CD1c-positive myeloid dendritic cell (primary cell): ENCODE results near the gene GBA2.

Experiments used
- DNase-seq: peaks from one replicate; pipeline ENCODE4 v3.0.0-alpha.2; 2016; ENCODE audit errors: extremely low spot score

The GBA2 gene

GRCh38 chr9:35748858-35749514 lies at the start of gene GBA2, which contains the start of gene RGP1:
TSS of gene GBA2 (minus strand) at chr9:35749228. CDS start at chr9:35748704, 524 bp downstream.
TSS of gene RGP1 (plus strand) at chr9:35749287. CDS start at chr9:35749756, 469 bp downstream.
- peak; percentile 79 for DNase-seq

GRCh38 chr9:35797311-35798109 lies 48.5 kb upstream of the GBA2 start:
- no peak for DNase-seq

- no peak for DNase-seq
Observed at GRCh38 chr9:35795695-35796094, 46.7 kb upstream of the GBA2 start.

- no peak for DNase-seq
Observed at GRCh38 chr9:35793461-35793860, 44.4 kb upstream of the GBA2 start.

DNA sequence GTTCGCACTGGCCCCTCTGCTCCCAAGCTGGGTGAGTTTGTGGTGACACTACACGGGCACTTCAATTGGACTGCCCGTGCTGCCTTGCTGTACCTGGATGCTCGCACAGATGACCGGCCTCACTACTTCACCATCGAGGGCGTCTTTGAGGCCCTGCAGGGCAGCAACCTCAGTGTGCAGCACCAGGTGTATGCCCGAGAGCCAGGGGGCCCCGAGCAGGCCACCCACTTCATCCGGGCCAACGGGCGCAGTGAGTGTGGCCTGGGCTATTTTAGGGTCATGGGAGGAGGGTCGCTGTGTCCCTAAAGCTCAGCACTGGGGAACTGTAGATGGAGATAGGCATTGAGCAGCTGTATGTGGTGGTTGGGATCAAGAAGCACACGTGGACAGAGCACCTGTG lies 43.8 kb upstream of the GBA2 start:
- no peak for DNase-seq

GRCh38 chr9:35792024-35792813 lies 43.2 kb upstream of the GBA2 start:
- DNase-seq = no peak

GRCh38 chr9:35791297-35791921 lies 42.4 kb upstream of the GBA2 start, which contains the start of gene NPR2:
TSS of gene NPR2 (plus strand) at chr9:35791591. CDS start at chr9:35792409, 818 bp downstream.
- peak; percentile 7 for DNase-seq

GRCh38 chr9:35790385-35791296 lies 41.6 kb upstream of the GBA2 start:
- peak; percentile 79 for DNase-seq

- no peak for DNase-seq
Observed at GRCh38 chr9:35790025-35790384, 41.0 kb upstream of the GBA2 start.

- DNase-seq = no peak
Observed at GRCh38 chr9:35789541-35789940, 40.5 kb upstream of the GBA2 start.

DNA sequence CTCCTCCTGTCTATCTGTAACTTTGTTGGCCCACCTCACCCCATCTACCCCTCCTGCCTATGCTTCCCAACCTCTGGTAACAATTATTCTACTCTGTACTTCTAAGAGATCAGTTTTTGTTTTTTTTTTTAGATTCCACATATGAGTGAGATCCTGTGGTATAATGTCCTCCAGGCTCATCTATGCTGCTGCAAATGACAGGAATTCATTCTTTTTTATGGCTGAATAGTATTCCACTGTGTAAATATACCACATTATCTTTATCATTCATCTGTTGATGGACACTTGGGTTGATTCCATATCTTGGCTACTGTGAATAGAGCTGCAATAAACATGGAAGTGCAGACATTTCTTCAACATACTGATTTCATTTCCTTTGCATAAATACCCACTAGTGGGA lies 34.4 kb upstream of the GBA2 start:
- no peak for DNase-seq

- DNase-seq = no peak
Observed at GRCh38 chr9:35781066-35781465, 32.0 kb upstream of the GBA2 start.

GRCh38 chr9:35778496-35778895 lies 29.5 kb upstream of the GBA2 start:
- DNase-seq = no peak

GRCh38 chr9:35776018-35776417 lies 27.0 kb upstream of the GBA2 start:
- no peak for DNase-seq

DNA sequence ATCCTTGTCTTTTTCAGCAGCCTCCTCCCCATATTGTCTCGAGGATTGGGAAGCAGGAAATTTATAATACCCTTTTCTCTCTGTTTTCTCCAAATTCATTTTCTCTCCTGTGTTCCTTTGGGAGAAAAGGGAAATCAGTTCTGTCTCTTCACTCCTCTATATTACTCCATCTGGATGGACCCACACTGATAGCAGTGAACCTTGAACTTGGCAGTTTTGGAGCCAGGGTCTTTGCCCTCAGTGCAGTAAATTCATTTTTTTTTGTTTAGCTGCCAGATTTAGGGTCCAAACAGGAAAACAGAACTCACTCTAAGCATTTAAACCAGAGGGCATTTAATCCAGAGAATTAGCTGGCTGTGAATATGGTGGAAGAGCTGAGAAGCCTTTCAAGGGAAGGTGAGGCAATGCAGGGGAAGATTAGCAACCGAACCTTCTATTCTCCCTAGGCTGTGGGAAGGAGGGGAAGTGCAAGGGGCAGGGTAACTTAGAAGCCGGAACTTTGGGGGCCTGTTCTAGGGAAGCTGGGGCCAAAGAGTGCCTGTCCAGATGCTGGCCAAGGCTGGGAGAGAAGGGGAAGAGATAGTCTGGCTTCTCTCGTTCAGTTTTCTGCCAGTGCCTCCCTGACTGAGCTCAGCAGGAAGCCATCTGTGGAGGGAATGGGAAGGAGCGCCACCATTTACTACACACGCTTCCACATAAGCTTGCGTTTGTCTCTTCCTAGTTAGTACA lies 26.0 kb upstream of the GBA2 start:
- peak; percentile 66 for DNase-seq

- DNase-seq = no peak
Observed at GRCh38 chr9:35771943-35772342, 22.9 kb upstream of the GBA2 start.

DNA sequence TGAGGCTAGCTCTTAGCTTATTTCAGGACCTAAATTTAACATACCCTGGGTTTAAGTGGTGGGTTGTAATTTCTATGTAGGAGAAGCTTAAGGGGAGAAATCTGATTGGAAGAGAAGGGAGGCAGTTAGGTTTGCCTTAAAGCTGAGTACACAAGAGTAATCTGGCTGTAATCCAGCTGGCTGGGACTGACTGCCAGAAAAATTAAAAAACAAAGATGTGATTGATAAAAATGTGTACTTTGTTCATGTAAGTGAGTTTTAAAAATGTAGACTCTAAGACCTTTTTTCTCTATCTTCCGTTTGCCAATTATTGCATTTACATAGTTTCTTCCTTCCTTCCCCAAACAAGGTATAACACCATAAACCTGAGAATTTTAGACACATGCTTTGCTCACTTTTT lies 22.5 kb upstream of the GBA2 start:
- no peak for DNase-seq

- DNase-seq = no peak
Observed at GRCh38 chr9:35771075-35771433, 22.0 kb upstream of the GBA2 start.

GRCh38 chr9:35769763-35770162 lies 20.7 kb upstream of the GBA2 start:
- DNase-seq = no peak

DNA sequence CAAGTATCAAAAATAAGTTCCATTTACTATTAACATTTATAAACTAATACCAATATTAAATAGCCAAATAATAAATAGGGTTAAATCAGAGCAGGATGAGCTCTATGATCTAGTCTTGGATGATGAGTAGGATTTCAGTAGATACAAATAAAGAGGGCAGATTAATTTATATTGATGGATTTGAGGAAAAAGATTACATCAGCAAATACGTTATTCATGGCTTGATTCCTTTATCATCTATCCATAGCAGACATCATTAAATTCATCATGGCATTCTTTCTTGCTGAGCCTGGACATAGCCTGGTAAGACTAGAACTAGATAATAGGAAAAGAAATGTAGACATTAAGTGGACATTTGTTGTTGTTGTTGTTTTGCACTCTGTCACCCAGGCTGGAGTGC lies 18.4 kb upstream of the GBA2 start:
- no peak for DNase-seq
